A549 treated with RU486 at 1 μM for 4 hours (cell line): ENCODE data around the gene ZNF436. TPM values are rescaled to one million over a fixed set of nuclear protein-coding genes. Genes with fewer than 3 reads are reported as not detected.

ENCODE experiments used
- total RNA-seq: library from RNA; stranded (reverse); fragments of 200-300 nt; extraction: Qiagen RNA extraction; gene quantifications from 5 replicates; pipeline ENCODE4 v1.2.3, GENCODE V29; 2022; ENCODE audit warnings: low read depth

The ZNF436 gene
- total RNA-seq = 4.2 to 6.1 TPM (median 5.1 TPM) in 5 replicates

DNA sequence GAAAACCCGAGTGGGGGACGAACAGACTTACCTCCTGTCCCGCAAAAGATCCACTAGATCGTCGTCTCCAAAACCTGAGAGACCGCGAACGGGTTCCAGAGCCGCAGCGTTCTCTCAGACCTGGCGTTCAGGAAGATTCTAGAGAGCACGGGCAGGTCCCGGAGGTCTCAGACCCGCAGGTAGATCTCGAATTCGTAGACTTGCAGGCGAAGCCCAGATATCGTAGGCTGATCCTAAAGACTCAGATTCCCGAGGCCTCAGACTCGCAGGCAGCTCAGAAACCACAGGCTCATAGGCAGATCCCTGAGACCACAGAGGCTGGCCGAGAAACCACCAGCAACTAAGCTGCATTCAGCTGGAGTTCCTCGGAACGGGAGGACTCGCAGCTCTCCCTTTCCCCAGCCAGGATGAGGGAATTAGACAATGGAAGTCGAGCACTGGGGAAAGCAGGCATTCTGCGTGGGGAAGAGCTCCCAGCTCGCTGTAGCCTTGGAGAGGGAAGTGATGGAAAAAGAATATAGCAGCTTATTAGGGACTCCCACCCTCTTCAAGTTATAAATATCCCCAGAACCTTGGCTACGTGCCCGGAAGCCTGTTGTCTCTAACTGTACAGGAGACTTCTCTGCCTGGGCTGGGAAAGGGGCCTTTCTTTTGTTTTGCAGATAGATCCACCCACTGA lies at the start of gene ZNF436:
ZNF436 (minus strand) TSS at position 502 of the 679 bp plus-strand sequence. CDS start 1,831 bp downstream, outside the sequence.

DNA sequence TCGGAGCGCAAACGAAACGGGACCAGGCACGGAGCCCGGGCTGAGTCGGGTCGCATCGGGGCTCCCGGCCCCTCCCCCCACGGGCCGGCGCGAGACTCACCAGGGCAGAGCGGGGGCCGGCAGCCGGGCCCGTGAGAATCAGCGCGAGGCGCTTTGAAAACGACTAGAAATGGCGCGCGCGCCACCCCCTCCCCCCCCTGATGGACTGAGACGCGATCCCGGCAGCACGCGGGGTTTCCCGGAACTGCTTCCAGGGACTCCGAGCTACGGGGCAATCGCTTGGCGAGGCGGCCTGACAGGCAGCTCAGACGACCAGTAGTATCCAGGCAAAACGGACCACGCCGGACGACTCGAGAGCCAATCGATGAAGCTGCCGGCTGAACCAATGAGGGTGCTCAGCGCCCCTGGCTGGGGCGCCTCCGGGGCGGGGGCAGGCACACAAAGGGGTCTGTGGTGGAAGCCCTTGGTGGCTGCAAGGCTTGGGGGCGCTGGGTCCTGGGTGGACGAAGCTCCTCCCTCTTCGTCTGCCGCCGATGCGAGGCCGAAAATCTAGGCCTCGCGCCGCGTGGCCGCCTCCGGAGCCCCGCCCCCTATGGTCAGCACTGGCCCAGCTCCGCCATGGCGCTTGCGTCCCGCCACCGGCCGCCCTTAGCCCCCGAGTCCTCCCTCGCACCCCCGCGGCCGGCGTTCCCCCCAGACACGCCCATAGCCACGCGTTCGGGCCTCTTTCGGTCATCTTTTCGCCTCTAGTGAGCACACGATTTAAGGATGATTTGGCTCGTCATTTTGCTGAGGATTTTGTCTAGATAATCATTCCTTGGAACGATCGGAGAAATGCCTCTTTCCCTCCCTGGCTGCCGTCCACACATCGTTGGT lies 25.3 kb downstream of the ZNF436 start, which contains the start of gene HNRNPR:
HNRNPR (minus strand) TSS at position 174 of the 876 bp plus-strand sequence. CDS start 3,276 bp downstream, outside the sequence.

Other genes with a start within 250 kb of the ZNF436 start
- 17.8 to 24.4 TPM (median 22.1 TPM) in 5 replicates for gene LUZP1, start 201.0 kb downstream of the ZNF436 start, total RNA-seq
- gene HTR1D, start 152.3 kb downstream of the ZNF436 start, total RNA-seq = 10.8 to 12.6 TPM (median 11.8 TPM) in 5 replicates
- gene HNRNPR, start 25.6 kb downstream of the ZNF436 start, total RNA-seq = 159 to 217 TPM (median 182 TPM) in 5 replicates
- 0.27 to 0.45 TPM (median 0.42 TPM) in 5 replicates for gene TCEA3, start 54.9 kb upstream of the ZNF436 start, total RNA-seq
- gene ASAP3, start 114.3 kb upstream of the ZNF436 start, total RNA-seq = 3.6 to 4.2 TPM (median 4.0 TPM) in 5 replicates
- gene E2F2, start 161.4 kb upstream of the ZNF436 start, total RNA-seq = 2.8 to 3.4 TPM (median 2.9 TPM) in 5 replicates
- 250 to 414 TPM (median 352 TPM) in 5 replicates for gene ID3, start 189.7 kb upstream of the ZNF436 start, total RNA-seq